IMR-90 (cell line): ENCODE data around the gene METTL8. TPM values are rescaled to one million over a fixed set of nuclear protein-coding genes. Genes with fewer than 3 reads are reported as not detected.

Source experiments
- ATAC-seq: fragments of 200-7000 bp; cut with Tn5 transposase; 2 replicates; pipeline ENCODE4 v1.9.1; 2020; ENCODE audit warnings: low read depth, mild to moderate bottlenecking, moderate library complexity
- BruUV-seq: library from RNA; stranded (reverse); fragments of 400-500 nt; replicated peaks from 2 replicates; lab custom pipeline; 2021; lab: Mats Ljungman, UMichigan
- CTCF ChIA-PET: fragments of 300-600 bp; formaldehyde crosslinking; extraction: SDS; loops from one replicate; lab custom pipeline; 2021; ENCODE audit warnings: antibody characterized with exemption; lab: Yijun Ruan, JAX
- POLR2A ChIA-PET: fragments of 300-600 bp; sonication (Branson Sonifier 250); formaldehyde crosslinking; loops from one replicate; lab custom pipeline; 2022; ENCODE audit warnings: antibody characterized with exemption; ENCODE audit not compliant: unreplicated experiment; lab: Charles Lee
- DNase-seq: peaks from one replicate; pipeline ENCODE4 v3.0.0; 2013
- H2AFZ ChIP-seq: replicated peaks from 2 replicates; pipeline ENCODE3; 2013; ENCODE audit warnings: low read length, mild to moderate bottlenecking; ENCODE audit not compliant: poor library complexity
- H2AK5ac ChIP-seq: 2 replicates; pipeline ENCODE4 v1.6.1; 2013; ENCODE audit warnings: low read depth, low read length, inconsistent platforms
- H2AK9ac ChIP-seq: replicated peaks from 2 replicates; pipeline ENCODE3; 2013; ENCODE audit warnings: mild to moderate bottlenecking, low read depth, low read length, moderate library complexity; ENCODE audit not compliant: poor library complexity
- H2BK120ac ChIP-seq: 2 replicates; pipeline ENCODE4 v1.6.1; 2013; ENCODE audit warnings: low read depth, low read length, inconsistent platforms
- H2BK15ac ChIP-seq: 3 replicates; pipeline ENCODE4 v1.6.1; 2013; ENCODE audit warnings: low read depth, low read length, inconsistent platforms
- H2BK20ac ChIP-seq: 2 replicates; pipeline ENCODE4 v1.6.1; 2013; ENCODE audit warnings: low read depth, mild to moderate bottlenecking, inconsistent platforms, low read length, moderate library complexity
- H2BK5ac ChIP-seq: 2 replicates; pipeline ENCODE4 v1.6.1; 2013; ENCODE audit warnings: mild to moderate bottlenecking, low read depth, low read length, inconsistent platforms; ENCODE audit not compliant: poor library complexity, severe bottlenecking
- H3K14ac ChIP-seq: replicated peaks from 2 replicates; pipeline ENCODE4 v1.6.1; 2013; ENCODE audit warnings: low read depth, low read length, inconsistent platforms
- H3K18ac ChIP-seq: 2 replicates; pipeline ENCODE4 v1.6.1; 2013; ENCODE audit warnings: low read depth, low read length, control low read depth
- H3K23ac ChIP-seq: 2 replicates; pipeline ENCODE4 v1.6.1; 2013; ENCODE audit warnings: low read depth, low read length, inconsistent platforms
- H3K27ac ChIP-seq: 2 replicates; pipeline ENCODE4 v1.5.1; 2013; ENCODE audit warnings: mild to moderate bottlenecking, control low read depth, low read length; ENCODE audit not compliant: insufficient read depth
- H3K27me3 ChIP-seq: 2 replicates; pipeline ENCODE4 v1.6.1; 2013; ENCODE audit warnings: low read length; ENCODE audit not compliant: control insufficient read depth, insufficient read depth
- H3K36me3 ChIP-seq: 2 replicates; pipeline ENCODE4 v1.6.1; 2013; ENCODE audit warnings: low read length, mixed read lengths; ENCODE audit not compliant: control insufficient read depth, insufficient read depth
- H3K4ac ChIP-seq: 2 replicates; pipeline ENCODE4 v1.6.1; 2013; ENCODE audit warnings: low read depth, low read length, inconsistent platforms
- H3K4me1 ChIP-seq: 2 replicates; pipeline ENCODE4 v1.6.1; 2013; ENCODE audit warnings: low read length, mixed read lengths; ENCODE audit not compliant: control insufficient read depth, insufficient read depth
- H3K4me2 ChIP-seq: 2 replicates; pipeline ENCODE4 v1.6.1; 2013; ENCODE audit warnings: low read depth, mild to moderate bottlenecking, control low read depth, low read length, moderate library complexity
- H3K4me3 ChIP-seq: 2 replicates; pipeline ENCODE4 v1.5.1; 2013; ENCODE audit warnings: low read depth, mild to moderate bottlenecking, control low read depth, low read length, moderate library complexity; ENCODE audit not compliant: insufficient read depth
- H3K56ac ChIP-seq: 2 replicates; pipeline ENCODE4 v1.6.1; 2013; ENCODE audit warnings: low read length, inconsistent platforms; ENCODE audit not compliant: insufficient read depth; ENCODE audit errors: extremely low read depth
- H3K79me1 ChIP-seq, 2 experiments: 2 replicates each; pipeline ENCODE4 v1.6.1; 2013; ENCODE audit warnings: low read length in 2 of 2, inconsistent platforms in 1 of 2, low read depth in 1 of 2
- H3K9ac ChIP-seq: 2 replicates; pipeline ENCODE4 v1.6.1; 2013; ENCODE audit warnings: low read depth, low read length, control low read depth
- H3K9me1 ChIP-seq: 2 replicates; pipeline ENCODE4 v1.6.1; 2013; ENCODE audit warnings: low read length, inconsistent platforms; ENCODE audit not compliant: insufficient read depth
- H3K9me3 ChIP-seq: 2 replicates; pipeline ENCODE4 v1.6.1; 2013; ENCODE audit warnings: low read length; ENCODE audit not compliant: control insufficient read depth, insufficient read depth
- H4K20me1 ChIP-seq: 2 replicates; pipeline ENCODE4 v1.6.1; 2013; ENCODE audit warnings: low read length, inconsistent platforms; ENCODE audit not compliant: insufficient read depth
- H4K5ac ChIP-seq: 2 replicates; pipeline ENCODE4 v1.6.1; 2013; ENCODE audit warnings: mild to moderate bottlenecking, low read depth, low read length, control low read depth
- H4K8ac ChIP-seq, 2 experiments: 2 replicates each; pipeline ENCODE4 v1.6.1; 2013; ENCODE audit warnings: low read depth in 2 of 2, low read length in 2 of 2, control low read depth in 1 of 2, inconsistent platforms in 1 of 2
- H4K91ac ChIP-seq: 2 replicates; pipeline ENCODE4 v1.6.1; 2013; ENCODE audit warnings: low read depth, low read length, inconsistent platforms; ENCODE audit not compliant: insufficient read depth
- CEBPB ChIP-seq: IDR thresholded peaks from 2 replicates; pipeline ENCODE4 v1.6.1; 2012; ENCODE audit warnings: low read depth, low read length, improper control_type of control experiment
- CHD1 ChIP-seq: IDR thresholded peaks from 2 replicates; pipeline ENCODE4 v1.6.1; 2012; ENCODE audit warnings: low read depth, low read length, improper control_type of control experiment
- FOS ChIP-seq: fragments of 150-350 bp; IDR thresholded peaks from 2 replicates; pipeline ENCODE4 v1.6.1; 2016; ENCODE audit warnings: low read depth, low read length
- MAFK ChIP-seq: IDR thresholded peaks from 2 replicates; pipeline ENCODE4 v1.6.1; 2012; ENCODE audit warnings: low read depth, low read length, improper control_type of control experiment
- MAZ ChIP-seq: IDR thresholded peaks from 2 replicates; pipeline ENCODE4 v1.6.1; 2012; ENCODE audit warnings: low read depth, mild to moderate bottlenecking, low read length, improper control_type of control experiment, moderate library complexity, borderline replicate concordance
- MXI1 ChIP-seq: IDR thresholded peaks from 2 replicates; pipeline ENCODE4 v1.6.1; 2012; ENCODE audit warnings: low read depth, mild to moderate bottlenecking, low read length, moderate library complexity, borderline replicate concordance
- POLR2A ChIP-seq: IDR thresholded peaks from 2 replicates; pipeline ENCODE4 v1.6.1; 2012; ENCODE audit warnings: mild to moderate bottlenecking, low read depth, low read length
- RAD21 ChIP-seq: IDR thresholded peaks from 2 replicates; pipeline ENCODE4 v1.6.1; 2012; ENCODE audit warnings: low read length, improper control_type of control experiment
- RCOR1 ChIP-seq: IDR thresholded peaks from 2 replicates; pipeline ENCODE4 v1.6.1; 2012; ENCODE audit warnings: mild to moderate bottlenecking, low read length, improper control_type of control experiment; ENCODE audit not compliant: insufficient replicate concordance
- RFX5 ChIP-seq: IDR thresholded peaks from 2 replicates; pipeline ENCODE4 v1.8.0; 2012; ENCODE audit warnings: low read depth, mild to moderate bottlenecking, low read length, moderate library complexity
- WGBS, 2 experiments: methylation state at CpG; one replicate each; pipeline versions ENCODE4 v1.1.5 to v1.1.7; 2013; ENCODE audit warnings: missing lambda C conversion rate in 2 of 2; ENCODE audit not compliant: insufficient read length in 1 of 2; ENCODE audit errors: extremely low coverage in 2 of 2; 5-methylcytosine and 5-hydroxymethylcytosine counted together
- dilution Hi-C: fragments of 300-500 bp; cut with HindIII; formaldehyde crosslinking; loops from one replicate; pipeline ENCODE4 v1.14.3; 2018; ENCODE audit warnings: low sequenced_read_pairs; ENCODE audit not compliant: unreplicated experiment
- in situ Hi-C: fragments of 300-500 bp; cut with MboI; formaldehyde crosslinking; loops from 3 replicates; pipeline ENCODE4 v1.14.3; 2019; ENCODE audit warnings: low sequenced_read_pairs, inconsistent platforms, mixed read lengths
- intact Hi-C: fragments of 100-400 bp; cut with micrococcal nuclease; formaldehyde crosslinking; loops from 2 replicates; pipeline ENCODE4 v1.10.0; 2022
- polyA plus RNA-seq, 3 experiments: library from polyadenylated mRNA; depleted of rRNA; stranded (reverse); fragments of >200 nt; gene quantifications; 2 replicates each; pipeline ENCODE4 v1.2.3, GENCODE V29; 2012; ENCODE audit warnings: low replicate concordance in 1 of 3
- total RNA-seq: library from RNA; depleted of rRNA; stranded (reverse); fragments of >200 nt; gene quantifications from 2 replicates; pipeline ENCODE4 v1.2.3, GENCODE V29; 2012
- TF ChIP-seq, protein P1 (sequence below): fragments of 150-350 bp; IDR thresholded peaks from 2 replicates; pipeline ENCODE4 v1.6.1; 2017; ENCODE audit warnings: mild to moderate bottlenecking, antibody characterized with exemption, low read length, low read depth
- TF ChIP-seq, protein P2 (sequence below): fragments of 150-350 bp; IDR thresholded peaks from 2 replicates; pipeline ENCODE4 v1.6.1; 2016; ENCODE audit warnings: low read depth, mild to moderate bottlenecking, low read length, moderate library complexity, borderline replicate concordance

Gene METTL8
- total and polyA plus RNA-seq, 2 of the 4 experiments (the other 2 are of a cell fraction): 6.9 to 10.6 TPM

DNA sequence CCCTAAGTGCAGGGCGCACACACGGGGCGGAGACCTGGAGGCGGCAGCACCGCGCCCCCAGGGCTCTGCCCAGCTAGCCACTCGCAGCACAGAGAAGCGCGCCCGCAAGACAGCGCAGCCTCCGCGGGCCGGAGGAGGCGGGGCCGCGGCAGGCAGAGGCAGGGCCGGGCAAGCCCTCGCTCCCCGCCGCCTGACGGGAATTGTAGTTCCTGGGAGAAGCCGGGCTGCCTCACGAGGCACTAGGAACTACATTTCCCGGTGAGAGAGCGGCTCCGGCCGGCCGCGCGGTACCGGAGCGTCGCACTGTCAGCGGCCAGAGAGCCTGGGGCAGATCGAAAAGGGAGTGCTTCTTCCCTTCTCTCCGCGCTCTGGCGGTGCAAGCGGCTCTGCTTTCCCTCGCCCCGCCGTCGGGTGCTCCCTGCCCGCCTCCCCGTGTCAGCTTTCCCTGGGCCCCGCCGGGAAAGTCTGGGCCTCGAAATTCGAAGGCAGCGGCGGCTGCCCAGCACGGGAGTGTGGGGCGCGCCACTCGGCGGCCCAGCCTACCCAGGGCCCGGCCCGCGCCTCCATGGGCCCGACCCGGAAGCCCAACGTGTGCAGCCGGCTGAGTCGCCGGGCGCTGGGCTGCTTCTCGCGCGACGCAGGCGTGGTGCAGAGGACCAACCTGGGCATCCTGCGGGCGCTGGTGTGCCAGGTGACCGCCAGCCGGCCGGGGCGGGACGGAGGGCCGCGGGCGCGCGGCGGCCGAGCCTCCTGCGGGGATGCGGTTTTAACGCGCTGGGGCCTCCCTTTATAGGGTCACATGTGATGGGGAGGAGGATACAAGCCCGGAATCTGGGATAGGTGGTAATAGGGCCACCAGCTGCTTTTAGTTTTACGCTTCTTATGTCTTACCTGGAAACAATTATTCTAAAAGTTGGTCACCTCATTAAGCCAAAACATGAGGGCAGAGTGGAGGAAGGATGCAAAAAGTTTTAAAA, 511 bp upstream of the METTL8 start, which contains the start of gene DCAF17:
DCAF17 (plus strand) TSS at position 214 of the 977 bp plus-strand sequence; CDS start at position 566, 352 bp downstream.
- intact Hi-C loops: loop anchor here (1.0 to 2.0 kb wide), 3 partner anchors 88 to 461 kb away; partner anchors contain the start of genes CYBRD1 and TLK1
- TSS peak; percentile 45 for BruUV-seq
- CTCF ChIA-PET: interaction anchor here (0.8 to 1.0 kb wide), 2 partner anchors 15 to 18 kb away, joined by 3 to 4 read pairs; no protein-coding TSS in a partner anchor
- Histone ChIP-seq H2BK15ac (peak within 1 kb of the TSS; percentile 87; the same call in 2 of the 3 replicates), H4K91ac (peak within 1 kb of the TSS; percentile 76), H2AFZ (peak within 1 kb of the TSS; percentile 99), H3K9ac (peak within 1 kb of the TSS; percentile 84), H3K9me3 (no peaks in the 10 kb centered on the region), H2AK5ac (peak within 1 kb of the TSS; percentile 94), H3K4me2 (peak within 1 kb of the TSS; percentile 86), H3K9me1 (peaks cover 11% of the 10 kb centered on the region), H3K4me3 (peak within 1 kb of the TSS; percentile 93), H3K4me1 (peaks cover 9% of the 10 kb centered on the region), H3K4ac (peak within 1 kb of the TSS; percentile 90), H3K18ac (peak within 1 kb of the TSS; percentile 43), H3K27me3 (no peaks in the 10 kb centered on the region), H4K20me1 (no peaks in the 10 kb centered on the region; the same call in 1 of the 2 replicates), H3K36me3 (0 out of 2 replicates have a peak, but pooled peaks cover 1% of the 10 kb centered on the region), H2BK5ac (peak within 1 kb of the TSS; percentile 74), H4K5ac (peak within 1 kb of the TSS; percentile 41), H2BK20ac (peak within 1 kb of the TSS; percentile 59), H2BK120ac (peak within 1 kb of the TSS; percentile 74), H4K8ac (peak within 1 kb of the TSS; percentile 89), H3K14ac (peak within 1 kb of the TSS; percentile 88), H2AK9ac (peak within 1 kb of the TSS; percentile 98), H3K23ac (peak within 1 kb of the TSS; percentile 93), H3K79me1 (peaks cover 26 to 42% of the 10 kb centered on the region in 2 experiments), H3K56ac (peak within 1 kb of the TSS; percentile 66), H3K27ac (peak within 1 kb of the TSS; percentile 81)
- 0% methylated on average over 20 of the region's 92 CpGs; no CpG with 5 or more reads in 1 of the 2 experiments for WGBS, 2 experiments
- ATAC-seq: peak; percentile 98
- in situ Hi-C loops: no loop called here
- POLR2A ChIA-PET: no interaction called here
- DNase-seq: peak; percentile 94
- dilution Hi-C loops: no loop called here
- TF ChIP-seq, protein P1, sequence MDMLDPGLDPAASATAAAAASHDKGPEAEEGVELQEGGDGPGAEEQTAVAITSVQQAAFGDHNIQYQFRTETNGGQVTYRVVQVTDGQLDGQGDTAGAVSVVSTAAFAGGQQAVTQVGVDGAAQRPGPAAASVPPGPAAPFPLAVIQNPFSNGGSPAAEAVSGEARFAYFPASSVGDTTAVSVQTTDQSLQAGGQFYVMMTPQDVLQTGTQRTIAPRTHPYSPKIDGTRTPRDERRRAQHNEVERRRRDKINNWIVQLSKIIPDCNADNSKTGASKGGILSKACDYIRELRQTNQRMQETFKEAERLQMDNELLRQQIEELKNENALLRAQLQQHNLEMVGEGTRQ: peak; percentile 32; the same call in 1 of the 2 replicates
- TF ChIP-seq RCOR1 (no peak), MXI1 (peak; percentile 87; the same call in 1 of the 2 replicates), RFX5 (no peak), MAFK (no peak), CHD1 (no peak), MAZ (peak; percentile 80; the same call in 1 of the 2 replicates), FOS (no peak), POLR2A (peak; percentile 55), CEBPB (no peak), RAD21 (no peak)
- TF ChIP-seq, protein P2, sequence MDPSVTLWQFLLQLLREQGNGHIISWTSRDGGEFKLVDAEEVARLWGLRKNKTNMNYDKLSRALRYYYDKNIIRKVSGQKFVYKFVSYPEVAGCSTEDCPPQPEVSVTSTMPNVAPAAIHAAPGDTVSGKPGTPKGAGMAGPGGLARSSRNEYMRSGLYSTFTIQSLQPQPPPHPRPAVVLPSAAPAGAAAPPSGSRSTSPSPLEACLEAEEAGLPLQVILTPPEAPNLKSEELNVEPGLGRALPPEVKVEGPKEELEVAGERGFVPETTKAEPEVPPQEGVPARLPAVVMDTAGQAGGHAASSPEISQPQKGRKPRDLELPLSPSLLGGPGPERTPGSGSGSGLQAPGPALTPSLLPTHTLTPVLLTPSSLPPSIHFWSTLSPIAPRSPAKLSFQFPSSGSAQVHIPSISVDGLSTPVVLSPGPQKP: no peak
